H1 (cell line): Measurements from ENCODE around the gene CADM1. TPM values are rescaled to one million over a fixed set of nuclear protein-coding genes. Genes with fewer than 3 reads are reported as not detected.

Experiments used
- MAFK ChIP-seq: IDR thresholded peaks from 2 replicates; pipeline ENCODE4 v1.6.1; 2012; ENCODE audit warnings: low read depth, mild to moderate bottlenecking, improper control_type of control experiment, low read length
- polyA plus RNA-seq, 7 experiments: library from polyadenylated mRNA; depleted of rRNA in 3 of 7; stranded (reverse) in 5 of 7; unstranded in 2 of 7; fragments of >200 nt in 5 of 7; fragments of 200-250 nt in 2 of 7; gene quantifications; 1 replicate in 5 of 7; 2 replicates in 1 of 7; 4 replicates in 1 of 7; pipeline versions ENCODE4 v1.2.1 to v1.2.3, GENCODE V29; 2011 to 2013; ENCODE audit warnings: missing spikeins in 2 of 7, mixed read lengths in 2 of 7
- total RNA-seq: library from RNA; stranded (reverse); fragmentation: NEBNext Ultra II Directional; extraction: Animal tissue kit (Norgen Biotek cat#: 25700); gene quantifications from 2 replicates; pipeline ENCODE4 v1.2.1, GENCODE V29; 2021

The CADM1 gene
- total and polyA plus RNA-seq, 2 of the 8 experiments (the other 6 are each of a cell fraction or from before 2014, with no cell fraction given): 8.3 to 25.3 TPM

GRCh38 chr11:115506954-115507675 is 2.9 kb upstream of the CADM1 start (continued):
- TF ChIP-seq MAFK: no peak
